H1 (cell line): ENCODE data around the gene TECPR2. TPM values are rescaled to one million over a fixed set of nuclear protein-coding genes. Genes with fewer than 3 reads are reported as not detected.

Experiments
- CREB1 ChIP-seq: IDR thresholded peaks from 2 replicates; pipeline ENCODE4 v1.6.1; 2012; ENCODE audit warnings: inconsistent platforms
- EGR1 ChIP-seq: IDR thresholded peaks from 2 replicates; pipeline ENCODE4 v1.6.1; 2011; ENCODE audit warnings: low read depth, low read length, borderline replicate concordance
- FOSL1 ChIP-seq: IDR thresholded peaks from 2 replicates; pipeline ENCODE4 v1.6.1; 2011; ENCODE audit warnings: mild to moderate bottlenecking, low read depth, low read length, moderate library complexity; ENCODE audit not compliant: insufficient read depth
- MAX ChIP-seq: IDR thresholded peaks from 2 replicates; pipeline ENCODE4 v1.6.1; 2012; ENCODE audit warnings: inconsistent platforms
- RBBP5 ChIP-seq: IDR thresholded peaks from 2 replicates; pipeline ENCODE4 v1.7.1; 2012; ENCODE audit warnings: low read depth, mild to moderate bottlenecking, inconsistent platforms, low read length, moderate library complexity, borderline replicate concordance
- polyA plus RNA-seq, 7 experiments: library from polyadenylated mRNA; depleted of rRNA in 3 of 7; stranded (reverse) in 5 of 7; unstranded in 2 of 7; fragments of >200 nt in 5 of 7; fragments of 200-250 nt in 2 of 7; gene quantifications; 1 replicate in 5 of 7; 2 replicates in 1 of 7; 4 replicates in 1 of 7; pipeline versions ENCODE4 v1.2.1 to v1.2.3, GENCODE V29; 2011 to 2013; ENCODE audit warnings: missing spikeins in 2 of 7, mixed read lengths in 2 of 7
- total RNA-seq: library from RNA; stranded (reverse); fragmentation: NEBNext Ultra II Directional; extraction: Animal tissue kit (Norgen Biotek cat#: 25700); gene quantifications from 2 replicates; pipeline ENCODE4 v1.2.1, GENCODE V29; 2021

TECPR2 gene
- total and polyA plus RNA-seq, 2 of the 8 experiments (the other 6 are each of a cell fraction or from before 2014, with no cell fraction given): 6.8 to 19.4 TPM

GRCh38 chr14:102479107-102479506, 116.4 kb downstream of the TECPR2 start (continued):
- no peak for TF ChIP-seq MAX
- TF ChIP-seq FOSL1: no peak
- no peak for TF ChIP-seq CREB1
- no peak for TF ChIP-seq RBBP5
- no peak for TF ChIP-seq EGR1
